GM06990 (cell line): ENCODE measurements around the gene DDX11.
A peak's percentile ranks its signal among the peaks of the same experiment; 100 is the strongest.
"Not testable (repeated sequence)": the region's sequence is repeated elsewhere in the genome, so short reads cannot be mapped to it uniquely, and the experiment has no call there.

Experiments
- DNase-seq: peaks from one replicate; pipeline ENCODE4 v3.0.0-alpha.2; 2011; ENCODE audit not compliant: insufficient read length; ENCODE audit errors: extremely low read depth
- H3K27me3 ChIP-seq: replicated peaks from 2 replicates; pipeline ENCODE4 v1.6.0; 2011; ENCODE audit warnings: low read length; ENCODE audit not compliant: control insufficient read depth, insufficient read depth
- H3K36me3 ChIP-seq: 2 replicates; pipeline ENCODE4 v1.5.1; 2011; ENCODE audit warnings: low read length; ENCODE audit not compliant: control insufficient read depth, insufficient read depth
- H3K4me3 ChIP-seq: replicated peaks from 2 replicates; pipeline ENCODE4 v1.5.1; 2011; ENCODE audit warnings: low read depth, mild to moderate bottlenecking, control low read depth, low read length
- CTCF ChIP-seq: IDR thresholded peaks from 2 replicates; pipeline ENCODE4 v1.5.1; 2011; ENCODE audit warnings: low read length, control low read depth, mild to moderate bottlenecking, inconsistent platforms; ENCODE audit not compliant: insufficient read depth, poor library complexity, severe bottlenecking

The DDX11 gene

GRCh38 chr12:31057671-31058070 lies 16.0 kb upstream of the DDX11 start:
- Histone ChIP-seq H3K4me3 (no peak overlapping the region), H3K27me3 (no peaks in the 10 kb centered on the region), H3K36me3 (no peaks in the 10 kb centered on the region)
- no peak for DNase-seq
- TF ChIP-seq CTCF, result no peak

DNA sequence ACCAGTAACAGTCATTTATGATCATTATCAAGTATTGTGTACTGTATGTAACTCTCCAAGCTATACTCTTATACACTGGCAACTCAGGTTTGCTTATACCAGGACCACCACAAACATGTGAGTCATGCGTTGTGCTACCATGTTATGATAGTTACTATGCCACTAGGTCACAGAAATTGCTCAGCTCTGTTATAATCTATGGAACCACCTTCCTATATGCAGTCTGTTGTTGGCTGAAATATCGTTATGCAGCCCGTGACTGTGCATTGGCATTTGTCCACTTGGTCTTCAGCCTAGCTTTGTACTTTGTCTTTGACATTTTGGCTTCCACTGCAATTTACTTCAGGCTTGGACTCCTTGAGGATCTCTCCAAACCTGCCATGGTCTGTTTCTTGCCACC lies 7.5 kb upstream of the DDX11 start:
- not testable (repeated sequence) for DNase-seq, H3K36me3 ChIP-seq, H3K27me3 ChIP-seq, H3K4me3 ChIP-seq

- not testable (repeated sequence) for H3K4me3 ChIP-seq, H3K27me3 ChIP-seq, H3K36me3 ChIP-seq, DNase-seq
Measured at GRCh38 chr12:31067656-31068055, 6.0 kb upstream of the DDX11 start.

DNA sequence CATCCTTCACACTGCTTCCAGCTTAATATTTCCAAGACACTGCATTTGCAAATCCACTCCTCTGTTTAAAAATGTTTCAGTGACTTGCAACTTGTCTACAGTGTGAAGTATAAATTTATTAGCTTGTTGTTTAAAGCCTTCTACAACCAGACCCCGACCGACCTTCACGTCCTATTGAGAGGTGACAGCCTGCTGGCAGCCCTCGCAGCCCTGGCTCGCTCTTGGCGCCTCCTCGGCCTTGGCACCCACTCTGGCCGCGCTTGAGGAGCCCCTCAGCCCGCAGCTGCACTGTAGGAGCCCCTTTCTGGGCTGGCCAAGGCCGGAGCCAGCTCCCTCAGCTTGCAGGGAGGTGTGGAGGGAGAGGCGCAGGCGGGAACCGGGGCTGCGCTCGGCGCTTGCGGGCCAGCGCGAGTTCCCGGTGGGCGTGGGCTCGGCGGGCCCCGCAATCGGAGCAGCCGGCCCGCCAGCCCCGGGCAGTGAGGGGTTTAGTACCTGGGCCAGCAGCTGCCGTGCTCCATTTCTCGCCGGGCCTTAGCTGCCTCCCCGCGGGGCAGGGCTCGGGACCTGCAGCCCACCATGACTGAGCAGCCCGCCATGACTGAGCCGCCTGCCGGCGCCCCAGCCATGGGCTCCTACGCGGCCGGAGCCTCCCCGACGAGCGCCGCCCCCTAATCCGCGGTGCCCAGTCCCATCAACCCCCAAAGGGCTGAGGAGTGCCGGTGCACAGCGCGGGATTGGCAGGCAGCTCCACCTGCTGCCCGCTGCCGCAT lies 2.5 kb upstream of the DDX11 start:
- not testable (repeated sequence) for H3K4me3 ChIP-seq, H3K36me3 ChIP-seq, H3K27me3 ChIP-seq

DNA sequence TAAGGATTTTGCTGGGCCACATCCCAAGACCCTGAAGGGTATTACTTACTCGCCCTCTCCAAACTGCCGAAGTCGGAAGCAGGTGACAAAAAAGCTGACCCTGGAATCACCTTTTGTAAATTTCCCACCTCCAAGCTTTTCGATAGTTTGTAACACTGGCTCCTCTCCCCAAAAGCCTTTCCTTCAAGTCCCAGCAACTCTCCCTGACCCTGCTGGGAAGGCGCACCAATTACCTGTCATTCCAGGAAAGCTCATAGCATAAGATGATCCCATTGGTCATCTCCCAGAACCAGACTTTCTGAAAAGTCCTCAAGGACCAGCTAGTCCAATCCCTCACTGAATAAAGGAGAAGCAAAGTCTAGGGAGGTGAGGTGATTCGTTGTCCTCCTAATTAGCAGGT lies 698 bp upstream of the DDX11 start:
- H3K36me3 ChIP-seq, DNase-seq, H3K4me3 ChIP-seq, H3K27me3 ChIP-seq: not testable (repeated sequence)

More for the DNA sequence above, 2.5 kb upstream of the DDX11 start:
- not testable (repeated sequence) for DNase-seq

DNA sequence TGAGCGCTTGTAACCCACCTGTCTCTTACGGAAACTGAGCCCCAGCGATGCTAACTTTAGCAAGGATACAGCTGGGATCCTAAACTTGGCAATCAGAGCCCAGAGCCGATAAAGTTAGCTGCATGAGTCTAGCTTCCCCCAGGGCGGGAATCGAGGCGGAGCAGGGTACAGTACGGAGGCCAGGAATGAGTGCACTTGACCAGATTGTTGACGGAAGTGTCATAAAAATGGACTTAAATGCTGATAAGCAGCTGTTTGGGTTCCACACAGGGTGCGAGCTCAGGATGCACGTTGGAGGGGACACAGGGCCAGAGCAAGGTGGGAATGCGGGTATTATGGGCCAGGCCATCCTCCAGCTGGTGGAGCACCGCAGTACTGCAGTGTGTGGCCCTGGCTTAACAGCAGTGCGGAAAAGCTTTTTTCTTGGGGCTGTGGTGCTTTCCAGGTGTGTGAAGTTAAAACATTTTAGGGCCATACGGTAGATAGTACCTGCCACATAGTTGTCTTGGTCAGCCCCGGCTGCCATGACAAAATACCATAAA lies 744 bp downstream of the DDX11 start:
- TF ChIP-seq CTCF, result peak; percentile 23
- DNase-seq, result peak; percentile 21
- H3K4me3 ChIP-seq, result peak overlapping the region; percentile 66
- H3K36me3 ChIP-seq, H3K27me3 ChIP-seq: not testable (repeated sequence)

DNA sequence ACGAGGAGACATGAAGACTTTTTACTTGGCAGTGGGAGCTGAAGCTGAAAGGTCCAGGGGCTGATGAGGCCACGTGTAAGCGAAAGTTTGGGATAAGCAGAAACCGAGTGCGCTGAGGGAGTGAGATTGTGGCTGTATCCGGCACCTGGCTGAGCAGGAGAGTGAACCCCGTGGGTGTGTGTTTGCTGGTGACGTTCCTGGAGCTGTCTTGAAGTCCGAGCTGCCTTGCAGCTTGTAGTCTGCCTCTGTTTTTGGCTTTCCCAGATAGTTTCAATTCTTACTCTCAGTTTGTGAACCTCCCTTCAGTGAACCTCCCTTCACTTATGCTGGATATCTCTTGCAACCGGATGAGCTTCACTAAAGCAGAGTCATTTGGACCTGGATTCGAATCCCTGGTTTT lies 2.5 kb downstream of the DDX11 start:
- H3K27me3 ChIP-seq, DNase-seq, H3K4me3 ChIP-seq, H3K36me3 ChIP-seq: not testable (repeated sequence)

GRCh38 chr12:31077095-31077494 lies 3.4 kb downstream of the DDX11 start:
- DNase-seq, H3K27me3 ChIP-seq, H3K4me3 ChIP-seq, H3K36me3 ChIP-seq: not testable (repeated sequence)

- H3K27me3 ChIP-seq, H3K36me3 ChIP-seq, DNase-seq, H3K4me3 ChIP-seq: not testable (repeated sequence)
Measured at GRCh38 chr12:31077998-31078397, 4.3 kb downstream of the DDX11 start.

GRCh38 chr12:31079421-31079820 lies 5.8 kb downstream of the DDX11 start:
- not testable (repeated sequence) for H3K36me3 ChIP-seq, H3K27me3 ChIP-seq, DNase-seq, H3K4me3 ChIP-seq

- H3K36me3 ChIP-seq, DNase-seq, H3K4me3 ChIP-seq, H3K27me3 ChIP-seq: not testable (repeated sequence)
Measured at GRCh38 chr12:31080221-31080620, 6.6 kb downstream of the DDX11 start.

GRCh38 chr12:31081274-31081673 lies 7.6 kb downstream of the DDX11 start:
- H3K36me3 ChIP-seq, H3K27me3 ChIP-seq, H3K4me3 ChIP-seq, DNase-seq: not testable (repeated sequence)

DNA sequence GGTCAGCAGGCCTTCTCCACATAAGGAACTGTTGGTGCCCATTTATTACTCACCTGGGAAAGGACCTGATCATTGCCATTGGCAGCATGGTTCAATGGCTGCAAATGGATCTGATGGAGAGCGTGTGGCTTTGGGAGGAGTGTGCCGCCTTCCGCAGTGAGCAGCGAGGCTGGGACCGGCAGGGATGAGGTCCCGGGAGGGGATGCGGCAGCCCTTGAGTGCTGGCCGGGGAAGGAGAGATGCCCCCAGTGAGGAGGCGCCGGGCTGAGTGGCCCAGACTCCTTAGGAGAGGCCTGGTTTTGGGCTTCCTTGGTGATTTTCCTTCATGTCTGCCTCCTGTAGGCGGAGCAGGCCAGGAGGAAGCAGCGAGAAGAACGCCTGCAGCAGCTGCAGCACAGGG lies 10.6 kb downstream of the DDX11 start:
- H3K36me3 ChIP-seq, H3K4me3 ChIP-seq, H3K27me3 ChIP-seq, DNase-seq: not testable (repeated sequence)
